Mucosa of gallbladder (tissue), 1 donor: ENCODE measurements around the gene ANKZF1. TPM values are rescaled to one million over a fixed set of nuclear protein-coding genes. Genes with fewer than 3 reads are reported as not detected.

ENCODE experiments used
- DNase-seq: peaks from one replicate; pipeline ENCODE4 v3.0.0-alpha.2; 2020; ENCODE audit warnings: low spot score
- total RNA-seq: library from RNA; stranded (reverse); gene quantifications from one replicate; pipeline ENCODE4 v1.2.1, GENCODE V29; 2021
- donor health status: DM: no; HTN: no; CAD: no.

The ANKZF1 gene
- total RNA-seq, 1 donor from 2014 or later: 74.4 TPM

DNA sequence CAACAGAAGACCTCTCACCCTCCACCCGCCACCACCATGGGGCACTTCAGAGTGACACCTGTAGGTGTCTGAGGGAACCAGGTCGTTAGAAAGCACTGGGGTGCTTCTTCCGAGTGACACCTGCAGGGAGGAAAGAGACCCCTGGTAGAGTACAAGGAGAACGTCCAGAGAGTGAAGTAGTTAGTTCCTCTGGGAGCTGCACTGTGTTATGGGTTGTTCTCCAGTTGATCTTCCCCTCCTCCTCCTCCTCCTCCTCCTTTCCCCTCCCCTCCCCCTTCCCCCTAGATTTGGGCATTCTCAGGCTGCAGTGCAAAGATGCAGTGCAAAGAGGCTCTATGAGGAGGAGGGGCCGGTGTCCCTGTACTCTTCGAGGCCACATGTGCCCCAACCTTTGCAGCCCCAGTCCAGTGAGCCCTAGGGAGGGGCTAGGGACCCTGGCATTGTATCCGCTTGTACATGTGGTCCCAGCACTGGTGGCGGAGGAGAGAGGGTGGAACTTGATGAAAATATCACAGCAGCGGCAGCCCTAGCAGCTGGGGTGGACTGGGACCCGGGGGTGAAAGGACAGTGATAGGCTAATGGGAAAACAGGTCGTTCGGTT is 50.4 kb downstream of the ANKZF1 start:
- DNase-seq: no peak

- DNase-seq: no peak
These were observed 51.0 kb downstream of the ANKZF1 start for GRCh38 chr2:219280651-219281050.

GRCh38 chr2:219281588-219281987 is 52.0 kb downstream of the ANKZF1 start:
- no peak for DNase-seq

- no peak for DNase-seq
These were observed 52.8 kb downstream of the ANKZF1 start for GRCh38 chr2:219282375-219282774.

DNA sequence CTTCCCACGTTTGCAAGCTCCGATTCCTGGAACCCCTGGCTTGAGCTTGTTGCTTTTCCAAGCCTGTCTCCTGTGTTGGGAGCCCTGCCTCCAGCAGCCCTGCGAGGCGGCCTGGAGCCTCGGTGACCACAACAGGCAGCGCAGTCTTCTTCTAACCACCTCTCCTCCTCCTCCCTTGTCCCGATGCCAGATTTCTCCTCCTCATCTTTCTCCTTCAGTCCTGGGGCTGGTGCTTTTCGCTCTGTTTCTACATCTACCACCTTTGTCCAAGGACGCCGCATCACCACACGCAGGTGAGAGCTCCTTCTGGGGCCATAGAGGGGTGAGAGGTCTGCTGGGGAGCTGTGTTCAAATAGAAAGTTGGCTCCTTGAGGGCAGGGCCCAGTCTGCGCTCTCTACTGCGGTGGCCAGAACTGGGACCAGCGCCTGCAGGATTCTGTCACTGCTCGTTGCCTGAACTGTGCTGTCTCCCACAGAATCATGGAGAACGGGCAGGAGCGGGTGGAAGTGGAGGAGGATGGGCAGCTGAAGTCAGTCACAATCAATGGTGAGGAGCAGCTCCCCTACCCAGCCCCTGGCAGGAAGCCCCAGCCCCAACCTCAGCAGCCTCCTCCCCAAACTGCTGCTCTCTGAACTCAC is 53.5 kb downstream of the ANKZF1 start:
- DNase-seq: no peak

DNA sequence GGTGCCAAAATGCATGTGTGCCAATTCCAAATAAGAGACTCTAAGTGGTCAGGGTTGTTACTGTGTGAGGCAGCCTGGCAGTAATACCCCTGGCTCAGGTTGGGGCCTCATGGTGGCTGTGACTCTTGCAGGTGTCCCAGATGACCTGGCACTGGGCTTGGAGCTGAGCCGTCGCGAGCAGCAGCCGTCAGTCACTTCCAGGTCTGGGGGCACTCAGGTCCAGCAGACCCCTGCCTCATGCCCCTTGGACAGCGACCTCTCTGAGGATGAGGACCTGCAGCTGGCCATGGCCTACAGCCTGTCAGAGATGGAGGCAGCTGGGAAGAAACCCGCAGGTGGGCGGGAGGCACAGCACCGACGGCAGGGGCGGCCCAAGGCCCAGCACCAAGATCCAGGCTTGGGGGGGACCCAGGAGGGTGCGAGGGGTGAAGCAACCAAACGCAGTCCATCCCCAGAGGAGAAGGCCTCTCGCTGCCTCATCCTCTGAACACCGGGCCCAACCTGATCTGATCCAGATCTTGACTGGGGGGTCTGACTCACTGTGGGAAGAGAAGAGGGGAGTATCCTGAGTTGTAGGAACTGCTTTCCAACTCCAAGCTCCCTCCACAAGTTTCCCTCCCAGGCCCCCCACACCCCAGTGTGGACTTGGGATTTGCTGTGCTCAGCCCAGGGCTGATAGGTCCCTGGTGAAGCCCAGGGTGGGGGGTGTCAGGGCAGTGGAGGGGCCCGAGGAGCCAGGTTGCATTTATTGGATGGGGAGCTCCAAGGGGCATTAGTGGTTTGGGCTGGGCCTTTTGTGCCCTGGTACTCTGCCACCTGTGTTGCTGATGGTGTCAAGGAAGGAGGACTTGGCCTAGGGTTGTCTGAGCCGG is 55.1 kb downstream of the ANKZF1 start:
- no peak for DNase-seq

GRCh38 chr2:219285373-219285735 is 55.7 kb downstream of the ANKZF1 start:
- DNase-seq: no peak

DNA sequence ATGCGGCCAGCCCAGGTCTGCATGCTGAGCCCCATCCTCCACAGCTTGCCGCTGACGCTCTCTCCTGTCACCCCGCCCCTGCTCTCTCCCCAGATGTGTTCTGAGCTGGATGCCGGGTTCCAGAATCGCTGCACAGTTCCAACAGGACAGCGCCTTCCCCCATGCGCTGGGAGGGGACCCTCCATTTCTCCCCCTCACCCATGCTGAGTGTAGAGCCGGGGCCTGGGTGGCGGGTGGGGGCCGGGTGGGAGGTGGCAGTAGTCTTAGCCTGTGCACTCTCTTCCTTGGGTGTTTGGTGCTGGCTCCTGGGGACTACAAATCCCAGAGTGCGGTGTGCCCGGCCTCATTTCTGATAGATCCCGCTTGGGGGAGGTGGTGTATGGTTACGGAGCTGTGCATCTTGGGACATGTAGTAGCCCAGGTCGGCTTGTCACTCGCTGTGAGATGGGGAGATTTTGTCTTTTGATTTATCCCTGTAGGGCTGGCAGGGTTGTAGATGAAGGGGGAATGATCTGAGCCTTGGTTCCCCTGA is 56.4 kb downstream of the ANKZF1 start:
- DNase-seq: no peak

Other genes starting within 250 kb of the ANKZF1 start
- not detected for gene FEV, start 244.6 kb upstream of the ANKZF1 start, total RNA-seq
- not detected for gene CRYBA2, start 236.4 kb upstream of the ANKZF1 start, total RNA-seq
- 0.29 TPM for gene CFAP65, start 188.3 kb upstream of the ANKZF1 start, total RNA-seq
- 12.8 TPM for gene IHH, start 168.9 kb upstream of the ANKZF1 start, total RNA-seq
- gene NHEJ1, start 69.0 kb upstream of the ANKZF1 start, total RNA-seq: 8.7 TPM
- 4.7 TPM for gene SLC23A3, start 59.8 kb upstream of the ANKZF1 start, total RNA-seq
- gene CNPPD1, start 52.9 kb upstream of the ANKZF1 start, total RNA-seq: 81.2 TPM
- 116 TPM for gene RETREG2, start 51.5 kb upstream of the ANKZF1 start, total RNA-seq
- 52.6 TPM for gene ZFAND2B, start 23.0 kb upstream of the ANKZF1 start, total RNA-seq
- 65.8 TPM for gene ABCB6, start 10.8 kb upstream of the ANKZF1 start, total RNA-seq
- 73.1 TPM for gene ATG9A, start 170 bp upstream of the ANKZF1 start, total RNA-seq
- gene GLB1L, start 15.6 kb downstream of the ANKZF1 start, total RNA-seq: 22.2 TPM
- gene STK16, start 15.7 kb downstream of the ANKZF1 start, total RNA-seq: 27.5 TPM
- gene TUBA4B, start 23.4 kb downstream of the ANKZF1 start, total RNA-seq: not detected
- 40.6 TPM for gene TUBA4A, start 24.1 kb downstream of the ANKZF1 start, total RNA-seq
- 161 TPM for gene DNAJB2, start 49.6 kb downstream of the ANKZF1 start, total RNA-seq
- gene PTPRN, start 79.6 kb downstream of the ANKZF1 start, total RNA-seq: 0.60 TPM
- not detected for gene RESP18, start 102.9 kb downstream of the ANKZF1 start, total RNA-seq
- gene DNPEP, start 158.1 kb downstream of the ANKZF1 start, total RNA-seq: 58.5 TPM
- gene DES, start 188.6 kb downstream of the ANKZF1 start, total RNA-seq: 3,602 TPM
- 80.5 TPM for gene SPEG, start 205.0 kb downstream of the ANKZF1 start, total RNA-seq